MM.1S (cell line): Measurements from ENCODE around the gene SIPA1.

ENCODE experiments used
- DNase-seq: peaks from one replicate; pipeline ENCODE4 v3.0.0-alpha.2; 2015
- H2AFZ ChIP-seq: fragments of 300-600 bp; sonication (generic); 2 replicates; pipeline ENCODE4 v1.6.0; 2016; ENCODE audit warnings: antibody characterized with exemption, low read length
- H3F3A ChIP-seq: fragments of 300-600 bp; sonication (generic); 2 replicates; pipeline ENCODE4 v1.6.1; 2016; ENCODE audit warnings: mild to moderate bottlenecking, antibody characterized with exemption, low read length, moderate library complexity, mixed read lengths; ENCODE audit not compliant: insufficient read depth
- H3K27ac ChIP-seq: fragments of 300-600 bp; sonication (generic); 2 replicates; pipeline ENCODE4 v1.5.1; 2016; ENCODE audit warnings: mild to moderate bottlenecking, low read length
- H3K27me3 ChIP-seq: fragments of 300-600 bp; sonication (generic); replicated peaks from 2 replicates; pipeline ENCODE4 v1.6.0; 2016; ENCODE audit warnings: low read length; ENCODE audit not compliant: insufficient read depth
- H3K36me3 ChIP-seq: fragments of 300-600 bp; sonication (generic); replicated peaks from 2 replicates; pipeline ENCODE4 v1.6.1; 2016; ENCODE audit warnings: mild to moderate bottlenecking, low read length, mixed read lengths; ENCODE audit not compliant: insufficient read depth
- H3K4me1 ChIP-seq: fragments of 300-600 bp; sonication (generic); 2 replicates; pipeline ENCODE4 v1.6.1; 2016; ENCODE audit warnings: low read length, mixed read lengths
- H3K4me2 ChIP-seq: fragments of 300-600 bp; sonication (generic); 2 replicates; pipeline ENCODE4 v1.6.0; 2016; ENCODE audit warnings: low read depth, low read length
- H3K4me3 ChIP-seq: fragments of 300-600 bp; sonication (generic); 2 replicates; pipeline ENCODE4 v1.5.1; 2016; ENCODE audit warnings: low read length, mixed read lengths
- H3K79me2 ChIP-seq: fragments of 300-600 bp; sonication (generic); 2 replicates; pipeline ENCODE4 v1.6.1; 2016; ENCODE audit warnings: mixed run types, low read length, mixed read lengths
- H3K9ac ChIP-seq: fragments of 300-600 bp; sonication (generic); 2 replicates; pipeline ENCODE4 v1.6.1; 2016; ENCODE audit warnings: low read length, mixed read lengths
- H3K9me2 ChIP-seq: fragments of 300-600 bp; sonication (generic); replicated peaks from 2 replicates; pipeline ENCODE4 v1.6.1; 2016; ENCODE audit warnings: mild to moderate bottlenecking, low read length, mixed read lengths; ENCODE audit not compliant: insufficient read depth
- H3K9me3 ChIP-seq: fragments of 300-600 bp; sonication (generic); replicated peaks from 2 replicates; pipeline ENCODE4 v1.6.1; 2016; ENCODE audit warnings: mild to moderate bottlenecking, low read length, mixed read lengths; ENCODE audit not compliant: insufficient read depth
- H4K20me1 ChIP-seq: fragments of 300-600 bp; sonication (generic); 2 replicates; pipeline ENCODE4 v1.6.1; 2016; ENCODE audit warnings: mild to moderate bottlenecking, low read length, moderate library complexity, mixed read lengths; ENCODE audit not compliant: insufficient read depth
- EZH2 ChIP-seq: fragments of 300-600 bp; sonication (generic); optimal IDR thresholded peaks from 2 replicates; pipeline ENCODE3; 2017; ENCODE audit warnings: low read depth, mild to moderate bottlenecking, antibody characterized with exemption, low read length, mixed read lengths
- EZH2phosphoT487 ChIP-seq: fragments of 300-600 bp; sonication (generic); IDR thresholded peaks from 2 replicates; pipeline ENCODE4 v1.6.1; 2018; ENCODE audit warnings: antibody characterized with exemption, low read length
- TF ChIP-seq, protein P1 (sequence below): fragments of 300-600 bp; sonication (generic); IDR thresholded peaks from 2 replicates; pipeline ENCODE4 v1.5.1; 2016; ENCODE audit warnings: antibody characterized with exemption, low read length, mixed read lengths

Gene SIPA1

DNA sequence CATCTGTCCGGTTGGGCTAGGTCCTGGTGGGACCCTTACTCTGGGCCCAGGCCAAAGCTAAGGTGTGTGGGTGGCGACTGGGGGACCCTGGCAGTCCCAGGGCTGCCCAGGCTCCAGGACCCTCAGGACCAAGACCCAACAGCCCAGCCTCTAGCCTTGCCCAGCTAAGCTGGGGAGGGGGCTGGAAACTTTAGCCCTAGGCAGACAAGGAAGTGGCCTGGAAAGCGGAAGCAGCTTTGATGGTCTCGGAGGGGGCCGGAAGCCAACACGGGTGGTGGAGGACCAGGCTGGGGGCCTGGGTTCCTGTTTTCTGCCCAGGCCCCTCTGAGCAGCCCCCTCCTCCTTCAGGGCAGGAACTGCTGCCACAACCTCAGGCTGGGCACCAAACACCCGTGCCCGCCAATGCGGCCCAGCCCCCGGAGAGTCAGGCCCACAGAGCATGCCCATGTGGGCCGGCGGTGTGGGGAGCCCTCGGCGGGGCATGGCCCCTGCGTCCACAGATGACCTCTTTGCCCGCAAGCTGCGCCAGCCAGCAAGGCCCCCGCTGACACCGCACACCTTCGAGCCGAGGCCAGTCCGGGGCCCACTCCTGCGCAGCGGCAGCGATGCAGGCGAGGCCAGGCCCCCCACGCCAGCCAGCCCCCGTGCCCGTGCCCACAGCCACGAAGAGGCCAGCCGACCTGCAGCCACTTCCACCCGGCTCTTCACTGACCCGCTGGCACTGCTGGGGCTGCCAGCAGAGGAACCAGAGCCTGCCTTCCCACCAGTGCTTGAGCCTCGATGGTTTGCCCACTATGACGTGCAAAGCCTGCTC lies 2.8 kb downstream of the SIPA1 start:
- Histone ChIP-seq H3K4me2 (no peak overlapping the region), H3K36me3 (no peaks in the 10 kb centered on the region), H3K27me3 (no peaks in the 10 kb centered on the region), H3K4me3 (no peak overlapping the region), H2AFZ (no peak overlapping the region), H3K9me2 (no peaks in the 10 kb centered on the region), H3K4me1 (peaks cover 9% of the 10 kb centered on the region), H3F3A (peaks cover 14% of the 10 kb centered on the region), H3K9ac (no peak overlapping the region), H4K20me1 (no peaks in the 10 kb centered on the region), H3K79me2 (peaks cover 9% of the 10 kb centered on the region; the same call in 1 of the 2 replicates), H3K9me3 (no peaks in the 10 kb centered on the region), H3K27ac (no peak overlapping the region)
- no peak for DNase-seq
- no peak for TF ChIP-seq EZH2

DNA sequence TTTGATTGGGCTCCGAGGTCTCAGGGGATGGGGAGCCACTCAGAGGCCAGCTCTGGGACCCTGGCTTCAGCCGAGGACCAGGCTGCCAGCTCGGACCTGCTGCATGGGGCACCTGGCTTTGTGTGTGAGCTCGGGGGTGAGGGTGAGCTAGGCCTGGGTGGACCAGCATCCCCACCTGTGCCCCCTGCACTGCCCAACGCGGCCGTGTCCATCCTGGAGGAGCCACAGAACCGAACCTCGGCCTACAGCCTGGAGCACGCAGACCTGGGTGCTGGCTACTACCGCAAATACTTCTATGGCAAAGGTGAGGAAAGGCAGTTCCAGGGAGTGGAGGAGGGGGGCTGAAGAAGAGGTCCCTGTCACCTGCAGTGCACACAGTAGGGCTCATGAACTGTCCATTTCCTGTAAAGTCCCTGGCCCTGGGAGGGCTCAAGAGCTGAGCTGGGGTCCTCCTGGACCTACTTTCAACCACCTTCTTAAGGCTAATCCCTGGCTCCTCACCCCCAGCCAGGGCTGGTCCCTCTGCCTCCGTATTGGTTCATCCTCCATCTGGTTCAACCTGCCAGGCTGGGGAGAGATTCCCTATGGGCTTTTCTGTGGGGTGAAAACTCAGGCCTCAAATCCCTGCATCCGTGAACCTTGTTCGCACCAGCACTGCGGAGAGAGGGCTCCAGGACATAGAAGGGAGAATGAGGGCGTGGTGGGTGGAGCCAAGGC lies 3.6 kb downstream of the SIPA1 start:
- H3K4me3 ChIP-seq = no peak overlapping the region
- H3K4me1 ChIP-seq = peaks cover 9% of the 10 kb centered on the region
- no peak overlapping the region for H3K9ac ChIP-seq

GRCh38 chr11:65642014-65642671 lies 4.2 kb downstream of the SIPA1 start:
- Histone ChIP-seq H3K27ac (no peak overlapping the region), H2AFZ (no peak overlapping the region), H3F3A (peaks cover 10% of the 10 kb centered on the region), H3K36me3 (no peaks in the 10 kb centered on the region), H3K9ac (no peak overlapping the region), H3K4me1 (peaks cover 9% of the 10 kb centered on the region), H3K9me2 (no peaks in the 10 kb centered on the region), H3K27me3 (no peaks in the 10 kb centered on the region), H3K9me3 (no peaks in the 10 kb centered on the region), H3K79me2 (peaks cover 9% of the 10 kb centered on the region; the same call in 1 of the 2 replicates), H4K20me1 (no peaks in the 10 kb centered on the region), H3K4me3 (no peak overlapping the region), H3K4me2 (no peak overlapping the region)
- DNase-seq = no peak
- TF ChIP-seq EZH2 (no peak), EZH2phosphoT487 (no peak)
- TF ChIP-seq, protein P1, sequence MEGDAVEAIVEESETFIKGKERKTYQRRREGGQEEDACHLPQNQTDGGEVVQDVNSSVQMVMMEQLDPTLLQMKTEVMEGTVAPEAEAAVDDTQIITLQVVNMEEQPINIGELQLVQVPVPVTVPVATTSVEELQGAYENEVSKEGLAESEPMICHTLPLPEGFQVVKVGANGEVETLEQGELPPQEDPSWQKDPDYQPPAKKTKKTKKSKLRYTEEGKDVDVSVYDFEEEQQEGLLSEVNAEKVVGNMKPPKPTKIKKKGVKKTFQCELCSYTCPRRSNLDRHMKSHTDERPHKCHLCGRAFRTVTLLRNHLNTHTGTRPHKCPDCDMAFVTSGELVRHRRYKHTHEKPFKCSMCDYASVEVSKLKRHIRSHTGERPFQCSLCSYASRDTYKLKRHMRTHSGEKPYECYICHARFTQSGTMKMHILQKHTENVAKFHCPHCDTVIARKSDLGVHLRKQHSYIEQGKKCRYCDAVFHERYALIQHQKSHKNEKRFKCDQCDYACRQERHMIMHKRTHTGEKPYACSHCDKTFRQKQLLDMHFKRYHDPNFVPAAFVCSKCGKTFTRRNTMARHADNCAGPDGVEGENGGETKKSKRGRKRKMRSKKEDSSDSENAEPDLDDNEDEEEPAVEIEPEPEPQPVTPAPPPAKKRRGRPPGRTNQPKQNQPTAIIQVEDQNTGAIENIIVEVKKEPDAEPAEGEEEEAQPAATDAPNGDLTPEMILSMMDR = no peak

More for the DNA sequence above, 3.6 kb downstream of the SIPA1 start:
- H3K27ac ChIP-seq = no peak overlapping the region
- H3F3A ChIP-seq = peaks cover 14% of the 10 kb centered on the region
- no peaks in the 10 kb centered on the region for H4K20me1 ChIP-seq
- H3K4me2 ChIP-seq = no peak overlapping the region
- peaks cover 9% of the 10 kb centered on the region; the same call in 1 of the 2 replicates for H3K79me2 ChIP-seq
- H3K9me3 ChIP-seq = no peaks in the 10 kb centered on the region
- no peaks in the 10 kb centered on the region for H3K27me3 ChIP-seq
- DNase-seq = no peak
- TF ChIP-seq EZH2phosphoT487 (no peak), EZH2 (no peak)
- TF ChIP-seq, protein P1 = no peak
- H3K9me2 ChIP-seq = no peaks in the 10 kb centered on the region
- no peaks in the 10 kb centered on the region for H3K36me3 ChIP-seq
- no peak overlapping the region for H2AFZ ChIP-seq
